IMR-90 (cell line): ENCODE results near the gene HNRNPUL1. TPM values are rescaled to one million over a fixed set of nuclear protein-coding genes. Genes with fewer than 3 reads are reported as not detected.

ENCODE experiments used
- ATAC-seq: fragments of 200-7000 bp; cut with Tn5 transposase; 2 replicates; pipeline ENCODE4 v1.9.1; 2020; ENCODE audit warnings: low read depth, mild to moderate bottlenecking, moderate library complexity
- BruUV-seq: library from RNA; stranded (reverse); fragments of 400-500 nt; replicated peaks from 2 replicates; lab custom pipeline; 2021; lab: Mats Ljungman, UMichigan
- CTCF ChIA-PET: fragments of 300-600 bp; formaldehyde crosslinking; extraction: SDS; loops from one replicate; lab custom pipeline; 2021; ENCODE audit warnings: antibody characterized with exemption; lab: Yijun Ruan, JAX
- POLR2A ChIA-PET: fragments of 300-600 bp; sonication (Branson Sonifier 250); formaldehyde crosslinking; loops from one replicate; lab custom pipeline; 2022; ENCODE audit warnings: antibody characterized with exemption; ENCODE audit not compliant: unreplicated experiment; lab: Charles Lee
- DNase-seq: peaks from one replicate; pipeline ENCODE4 v3.0.0; 2013
- H2AFZ ChIP-seq: replicated peaks from 2 replicates; pipeline ENCODE3; 2013; ENCODE audit warnings: low read length, mild to moderate bottlenecking; ENCODE audit not compliant: poor library complexity
- H2AK5ac ChIP-seq: 2 replicates; pipeline ENCODE4 v1.6.1; 2013; ENCODE audit warnings: low read depth, low read length, inconsistent platforms
- H2AK9ac ChIP-seq: replicated peaks from 2 replicates; pipeline ENCODE3; 2013; ENCODE audit warnings: mild to moderate bottlenecking, low read depth, low read length, moderate library complexity; ENCODE audit not compliant: poor library complexity
- H2BK120ac ChIP-seq: 2 replicates; pipeline ENCODE4 v1.6.1; 2013; ENCODE audit warnings: low read depth, low read length, inconsistent platforms
- H2BK15ac ChIP-seq: 3 replicates; pipeline ENCODE4 v1.6.1; 2013; ENCODE audit warnings: low read depth, low read length, inconsistent platforms
- H2BK20ac ChIP-seq: 2 replicates; pipeline ENCODE4 v1.6.1; 2013; ENCODE audit warnings: low read depth, mild to moderate bottlenecking, inconsistent platforms, low read length, moderate library complexity
- H2BK5ac ChIP-seq: 2 replicates; pipeline ENCODE4 v1.6.1; 2013; ENCODE audit warnings: mild to moderate bottlenecking, low read depth, low read length, inconsistent platforms; ENCODE audit not compliant: poor library complexity, severe bottlenecking
- H3K14ac ChIP-seq: replicated peaks from 2 replicates; pipeline ENCODE4 v1.6.1; 2013; ENCODE audit warnings: low read depth, low read length, inconsistent platforms
- H3K18ac ChIP-seq: 2 replicates; pipeline ENCODE4 v1.6.1; 2013; ENCODE audit warnings: low read depth, low read length, control low read depth
- H3K23ac ChIP-seq: 2 replicates; pipeline ENCODE4 v1.6.1; 2013; ENCODE audit warnings: low read depth, low read length, inconsistent platforms
- H3K27ac ChIP-seq: 2 replicates; pipeline ENCODE4 v1.5.1; 2013; ENCODE audit warnings: mild to moderate bottlenecking, control low read depth, low read length; ENCODE audit not compliant: insufficient read depth
- H3K27me3 ChIP-seq: 2 replicates; pipeline ENCODE4 v1.6.1; 2013; ENCODE audit warnings: low read length; ENCODE audit not compliant: control insufficient read depth, insufficient read depth
- H3K36me3 ChIP-seq: 2 replicates; pipeline ENCODE4 v1.6.1; 2013; ENCODE audit warnings: low read length, mixed read lengths; ENCODE audit not compliant: control insufficient read depth, insufficient read depth
- H3K4ac ChIP-seq: 2 replicates; pipeline ENCODE4 v1.6.1; 2013; ENCODE audit warnings: low read depth, low read length, inconsistent platforms
- H3K4me1 ChIP-seq: 2 replicates; pipeline ENCODE4 v1.6.1; 2013; ENCODE audit warnings: low read length, mixed read lengths; ENCODE audit not compliant: control insufficient read depth, insufficient read depth
- H3K4me2 ChIP-seq: 2 replicates; pipeline ENCODE4 v1.6.1; 2013; ENCODE audit warnings: low read depth, mild to moderate bottlenecking, control low read depth, low read length, moderate library complexity
- H3K4me3 ChIP-seq: 2 replicates; pipeline ENCODE4 v1.5.1; 2013; ENCODE audit warnings: low read depth, mild to moderate bottlenecking, control low read depth, low read length, moderate library complexity; ENCODE audit not compliant: insufficient read depth
- H3K56ac ChIP-seq: 2 replicates; pipeline ENCODE4 v1.6.1; 2013; ENCODE audit warnings: low read length, inconsistent platforms; ENCODE audit not compliant: insufficient read depth; ENCODE audit errors: extremely low read depth
- H3K79me1 ChIP-seq, 2 experiments: 2 replicates each; pipeline ENCODE4 v1.6.1; 2013; ENCODE audit warnings: low read length in 2 of 2, inconsistent platforms in 1 of 2, low read depth in 1 of 2
- H3K9ac ChIP-seq: 2 replicates; pipeline ENCODE4 v1.6.1; 2013; ENCODE audit warnings: low read depth, low read length, control low read depth
- H3K9me1 ChIP-seq: 2 replicates; pipeline ENCODE4 v1.6.1; 2013; ENCODE audit warnings: low read length, inconsistent platforms; ENCODE audit not compliant: insufficient read depth
- H3K9me3 ChIP-seq: 2 replicates; pipeline ENCODE4 v1.6.1; 2013; ENCODE audit warnings: low read length; ENCODE audit not compliant: control insufficient read depth, insufficient read depth
- H4K20me1 ChIP-seq: 2 replicates; pipeline ENCODE4 v1.6.1; 2013; ENCODE audit warnings: low read length, inconsistent platforms; ENCODE audit not compliant: insufficient read depth
- H4K5ac ChIP-seq: 2 replicates; pipeline ENCODE4 v1.6.1; 2013; ENCODE audit warnings: mild to moderate bottlenecking, low read depth, low read length, control low read depth
- H4K8ac ChIP-seq, 2 experiments: 2 replicates each; pipeline ENCODE4 v1.6.1; 2013; ENCODE audit warnings: low read depth in 2 of 2, low read length in 2 of 2, control low read depth in 1 of 2, inconsistent platforms in 1 of 2
- H4K91ac ChIP-seq: 2 replicates; pipeline ENCODE4 v1.6.1; 2013; ENCODE audit warnings: low read depth, low read length, inconsistent platforms; ENCODE audit not compliant: insufficient read depth
- BHLHE40 ChIP-seq: fragments of 150-350 bp; IDR thresholded peaks from 2 replicates; pipeline ENCODE4 v1.6.1; 2016; ENCODE audit warnings: mild to moderate bottlenecking, low read depth, low read length
- CEBPB ChIP-seq: IDR thresholded peaks from 2 replicates; pipeline ENCODE4 v1.6.1; 2012; ENCODE audit warnings: low read depth, low read length, improper control_type of control experiment
- CHD1 ChIP-seq: IDR thresholded peaks from 2 replicates; pipeline ENCODE4 v1.6.1; 2012; ENCODE audit warnings: low read depth, low read length, improper control_type of control experiment
- FOS ChIP-seq: fragments of 150-350 bp; IDR thresholded peaks from 2 replicates; pipeline ENCODE4 v1.6.1; 2016; ENCODE audit warnings: low read depth, low read length
- MAFK ChIP-seq: IDR thresholded peaks from 2 replicates; pipeline ENCODE4 v1.6.1; 2012; ENCODE audit warnings: low read depth, low read length, improper control_type of control experiment
- MAZ ChIP-seq: IDR thresholded peaks from 2 replicates; pipeline ENCODE4 v1.6.1; 2012; ENCODE audit warnings: low read depth, mild to moderate bottlenecking, low read length, improper control_type of control experiment, moderate library complexity, borderline replicate concordance
- MXI1 ChIP-seq: IDR thresholded peaks from 2 replicates; pipeline ENCODE4 v1.6.1; 2012; ENCODE audit warnings: low read depth, mild to moderate bottlenecking, low read length, moderate library complexity, borderline replicate concordance
- NFE2L2 ChIP-seq: fragments of 150-350 bp; IDR thresholded peaks from 2 replicates; pipeline ENCODE4 v1.6.1; 2016; ENCODE audit warnings: low read depth, mild to moderate bottlenecking, low read length
- POLR2A ChIP-seq: IDR thresholded peaks from 2 replicates; pipeline ENCODE4 v1.6.1; 2012; ENCODE audit warnings: mild to moderate bottlenecking, low read depth, low read length
- RAD21 ChIP-seq: IDR thresholded peaks from 2 replicates; pipeline ENCODE4 v1.6.1; 2012; ENCODE audit warnings: low read length, improper control_type of control experiment
- RCOR1 ChIP-seq: IDR thresholded peaks from 2 replicates; pipeline ENCODE4 v1.6.1; 2012; ENCODE audit warnings: mild to moderate bottlenecking, low read length, improper control_type of control experiment; ENCODE audit not compliant: insufficient replicate concordance
- RFX5 ChIP-seq: IDR thresholded peaks from 2 replicates; pipeline ENCODE4 v1.8.0; 2012; ENCODE audit warnings: low read depth, mild to moderate bottlenecking, low read length, moderate library complexity
- SMC3 ChIP-seq: fragments of 150-350 bp; IDR thresholded peaks from 2 replicates; pipeline ENCODE4 v1.6.1; 2016; ENCODE audit warnings: low read depth, mild to moderate bottlenecking, antibody characterized with exemption, low read length, moderate library complexity
- WGBS, 2 experiments: methylation state at CpG; one replicate each; pipeline versions ENCODE4 v1.1.5 to v1.1.7; 2013; ENCODE audit warnings: missing lambda C conversion rate in 2 of 2; ENCODE audit not compliant: insufficient read length in 1 of 2; ENCODE audit errors: extremely low coverage in 2 of 2; 5-methylcytosine and 5-hydroxymethylcytosine counted together
- dilution Hi-C: fragments of 300-500 bp; cut with HindIII; formaldehyde crosslinking; loops from one replicate; pipeline ENCODE4 v1.14.3; 2018; ENCODE audit warnings: low sequenced_read_pairs; ENCODE audit not compliant: unreplicated experiment
- in situ Hi-C: fragments of 300-500 bp; cut with MboI; formaldehyde crosslinking; loops from 3 replicates; pipeline ENCODE4 v1.14.3; 2019; ENCODE audit warnings: low sequenced_read_pairs, inconsistent platforms, mixed read lengths
- intact Hi-C: fragments of 100-400 bp; cut with micrococcal nuclease; formaldehyde crosslinking; loops from 2 replicates; pipeline ENCODE4 v1.10.0; 2022
- polyA plus RNA-seq, 3 experiments: library from polyadenylated mRNA; depleted of rRNA; stranded (reverse); fragments of >200 nt; gene quantifications; 2 replicates each; pipeline ENCODE4 v1.2.3, GENCODE V29; 2012; ENCODE audit warnings: low replicate concordance in 1 of 3
- total RNA-seq: library from RNA; depleted of rRNA; stranded (reverse); fragments of >200 nt; gene quantifications from 2 replicates; pipeline ENCODE4 v1.2.3, GENCODE V29; 2012
- TF ChIP-seq, protein P1 (sequence below): fragments of 150-350 bp; IDR thresholded peaks from 2 replicates; pipeline ENCODE4 v1.6.1; 2017; ENCODE audit warnings: mild to moderate bottlenecking, antibody characterized with exemption, low read length, low read depth
- TF ChIP-seq, protein P2 (sequence below): fragments of 150-350 bp; IDR thresholded peaks from 2 replicates; pipeline ENCODE4 v1.6.1; 2016; ENCODE audit warnings: low read depth, mild to moderate bottlenecking, low read length, moderate library complexity, borderline replicate concordance
- TF ChIP-seq, protein P3 (sequence below): conservative IDR thresholded peaks from 2 replicates; pipeline ENCODE4 v1.5.1; 2012; ENCODE audit warnings: mild to moderate bottlenecking, low read depth, low read length, improper control_type of control experiment

HNRNPUL1 gene
- total and polyA plus RNA-seq, 2 of the 4 experiments (the other 2 are of a cell fraction), result 50.7 to 67.3 TPM

DNA sequence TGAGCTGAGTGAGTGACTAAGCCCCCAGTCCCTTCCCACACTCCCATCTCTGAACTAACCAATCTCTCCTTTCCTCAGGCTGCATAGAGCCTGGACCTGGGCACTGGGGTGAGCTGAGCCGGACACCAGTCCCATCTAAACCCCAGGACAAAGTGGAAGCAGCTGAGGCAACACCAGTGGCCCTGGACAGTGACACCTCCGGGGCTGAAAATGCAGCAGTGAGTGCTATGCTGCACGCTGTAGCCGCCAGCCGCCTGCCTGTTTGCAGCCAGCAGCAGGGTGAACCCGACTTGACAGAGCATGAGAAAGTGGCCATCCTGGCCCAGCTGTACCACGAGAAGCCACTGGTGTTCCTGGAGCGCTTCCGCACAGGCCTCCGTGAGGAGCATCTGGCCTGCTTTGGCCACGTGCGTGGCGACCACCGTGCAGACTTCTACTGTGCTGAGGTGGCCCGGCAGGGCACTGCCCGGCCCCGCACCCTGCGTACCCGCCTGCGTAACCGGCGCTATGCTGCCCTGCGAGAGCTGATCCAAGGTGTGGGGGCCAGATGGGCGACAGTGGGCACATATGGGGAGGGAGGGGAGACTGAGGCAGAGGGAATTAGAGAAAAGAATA is 52.2 kb downstream of the HNRNPUL1 start:
- H2BK120ac ChIP-seq, result no peak overlapping the region
- BruUV-seq, result no TSS peak
- in situ Hi-C loops (no loop called here), intact Hi-C loops (no loop called here), dilution Hi-C loops (no loop called here)
- no peak overlapping the region for H4K5ac ChIP-seq
- TF ChIP-seq, protein P1, sequence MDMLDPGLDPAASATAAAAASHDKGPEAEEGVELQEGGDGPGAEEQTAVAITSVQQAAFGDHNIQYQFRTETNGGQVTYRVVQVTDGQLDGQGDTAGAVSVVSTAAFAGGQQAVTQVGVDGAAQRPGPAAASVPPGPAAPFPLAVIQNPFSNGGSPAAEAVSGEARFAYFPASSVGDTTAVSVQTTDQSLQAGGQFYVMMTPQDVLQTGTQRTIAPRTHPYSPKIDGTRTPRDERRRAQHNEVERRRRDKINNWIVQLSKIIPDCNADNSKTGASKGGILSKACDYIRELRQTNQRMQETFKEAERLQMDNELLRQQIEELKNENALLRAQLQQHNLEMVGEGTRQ, result no peak
- TF ChIP-seq BHLHE40, result no peak
- TF ChIP-seq MXI1, result no peak
- TF ChIP-seq, protein P2, sequence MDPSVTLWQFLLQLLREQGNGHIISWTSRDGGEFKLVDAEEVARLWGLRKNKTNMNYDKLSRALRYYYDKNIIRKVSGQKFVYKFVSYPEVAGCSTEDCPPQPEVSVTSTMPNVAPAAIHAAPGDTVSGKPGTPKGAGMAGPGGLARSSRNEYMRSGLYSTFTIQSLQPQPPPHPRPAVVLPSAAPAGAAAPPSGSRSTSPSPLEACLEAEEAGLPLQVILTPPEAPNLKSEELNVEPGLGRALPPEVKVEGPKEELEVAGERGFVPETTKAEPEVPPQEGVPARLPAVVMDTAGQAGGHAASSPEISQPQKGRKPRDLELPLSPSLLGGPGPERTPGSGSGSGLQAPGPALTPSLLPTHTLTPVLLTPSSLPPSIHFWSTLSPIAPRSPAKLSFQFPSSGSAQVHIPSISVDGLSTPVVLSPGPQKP, result no peak
- no peak for TF ChIP-seq RAD21
- no peak for TF ChIP-seq NFE2L2
- no peak for TF ChIP-seq RFX5
- TF ChIP-seq FOS, result no peak
- TF ChIP-seq CEBPB, result no peak
- TF ChIP-seq MAZ, result no peak
- TF ChIP-seq RCOR1, result no peak
- TF ChIP-seq, protein P3, sequence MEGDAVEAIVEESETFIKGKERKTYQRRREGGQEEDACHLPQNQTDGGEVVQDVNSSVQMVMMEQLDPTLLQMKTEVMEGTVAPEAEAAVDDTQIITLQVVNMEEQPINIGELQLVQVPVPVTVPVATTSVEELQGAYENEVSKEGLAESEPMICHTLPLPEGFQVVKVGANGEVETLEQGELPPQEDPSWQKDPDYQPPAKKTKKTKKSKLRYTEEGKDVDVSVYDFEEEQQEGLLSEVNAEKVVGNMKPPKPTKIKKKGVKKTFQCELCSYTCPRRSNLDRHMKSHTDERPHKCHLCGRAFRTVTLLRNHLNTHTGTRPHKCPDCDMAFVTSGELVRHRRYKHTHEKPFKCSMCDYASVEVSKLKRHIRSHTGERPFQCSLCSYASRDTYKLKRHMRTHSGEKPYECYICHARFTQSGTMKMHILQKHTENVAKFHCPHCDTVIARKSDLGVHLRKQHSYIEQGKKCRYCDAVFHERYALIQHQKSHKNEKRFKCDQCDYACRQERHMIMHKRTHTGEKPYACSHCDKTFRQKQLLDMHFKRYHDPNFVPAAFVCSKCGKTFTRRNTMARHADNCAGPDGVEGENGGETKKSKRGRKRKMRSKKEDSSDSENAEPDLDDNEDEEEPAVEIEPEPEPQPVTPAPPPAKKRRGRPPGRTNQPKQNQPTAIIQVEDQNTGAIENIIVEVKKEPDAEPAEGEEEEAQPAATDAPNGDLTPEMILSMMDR, result no peak
- TF ChIP-seq SMC3, result no peak
- TF ChIP-seq MAFK, result no peak
- TF ChIP-seq CHD1, result no peak
- no peak for TF ChIP-seq POLR2A
- H3K36me3 ChIP-seq, result peaks cover 64% of the 10 kb centered on the region
- H3K4ac ChIP-seq, result no peak overlapping the region
- no peak overlapping the region for H3K56ac ChIP-seq
- H2AFZ ChIP-seq, result no peak overlapping the region
- no peak overlapping the region for H2BK5ac ChIP-seq
- peaks cover 19 to 76% of the 10 kb centered on the region in 2 experiments for H3K79me1 ChIP-seq
- H3K9ac ChIP-seq, result no peak overlapping the region
- H4K8ac ChIP-seq, result no peak overlapping the region
- no peak overlapping the region for H3K27ac ChIP-seq
- H3K4me2 ChIP-seq, result no peak overlapping the region
- H2AK5ac ChIP-seq, result no peak overlapping the region
- H2AK9ac ChIP-seq, result no peak overlapping the region
- 98% methylated on average over 19 of the region's 24 CpGs; no CpG with 5 or more reads in 1 of the 2 experiments for WGBS, 2 experiments
- ChIA-PET CTCF (interaction anchor here (0.6 kb wide), 1 partner anchor 34 kb away, joined by 3 read pairs; no protein-coding TSS in a partner anchor), POLR2A (no interaction called here)
- no peak overlapping the region for H2BK15ac ChIP-seq
- no peak overlapping the region for H3K14ac ChIP-seq
- no peak overlapping the region for H2BK20ac ChIP-seq
- no peak for ATAC-seq
- H4K20me1 ChIP-seq, result peaks cover 38% of the 10 kb centered on the region
- no peak overlapping the region for H4K91ac ChIP-seq
- H3K27me3 ChIP-seq, result no peaks in the 10 kb centered on the region
- H3K4me3 ChIP-seq, result no peak overlapping the region
- no peak overlapping the region for H3K18ac ChIP-seq
- DNase-seq, result no peak
- no peak overlapping the region for H3K23ac ChIP-seq
- no peaks in the 10 kb centered on the region for H3K9me3 ChIP-seq
- H3K4me1 ChIP-seq, result peaks cover 3% of the 10 kb centered on the region
- H3K9me1 ChIP-seq, result peaks cover 8% of the 10 kb centered on the region
